GM13976 (cell line): ENCODE results near the gene MRPL38.

Experiments
- DNase-seq: peaks from one replicate; pipeline ENCODE4 v3.0.0; 2012; ENCODE audit warnings: low spot score
- CTCF ChIP-seq: IDR thresholded peaks from 2 replicates; pipeline ENCODE4 v1.5.1; 2012; ENCODE audit warnings: borderline replicate concordance, mild to moderate bottlenecking; ENCODE audit not compliant: insufficient read depth; ENCODE audit errors: extremely low read depth, missing control alignments, control extremely low read depth
- in situ Hi-C: fragments of 300-500 bp; cut with MboI; formaldehyde crosslinking; loops from one replicate; pipeline ENCODE4 v1.12.0; 2022; ENCODE audit warnings: low sequenced_read_pairs, mixed read lengths, inconsistent platforms; ENCODE audit not compliant: unreplicated experiment

The MRPL38 gene

GRCh38 chr17:75904749-75905521, at the start of gene MRPL38:
MRPL38 (minus strand) TSS chr17:75904884; CDS start chr17:75904875, 9 bp downstream.
- peak; percentile 99 for DNase-seq

DNA sequence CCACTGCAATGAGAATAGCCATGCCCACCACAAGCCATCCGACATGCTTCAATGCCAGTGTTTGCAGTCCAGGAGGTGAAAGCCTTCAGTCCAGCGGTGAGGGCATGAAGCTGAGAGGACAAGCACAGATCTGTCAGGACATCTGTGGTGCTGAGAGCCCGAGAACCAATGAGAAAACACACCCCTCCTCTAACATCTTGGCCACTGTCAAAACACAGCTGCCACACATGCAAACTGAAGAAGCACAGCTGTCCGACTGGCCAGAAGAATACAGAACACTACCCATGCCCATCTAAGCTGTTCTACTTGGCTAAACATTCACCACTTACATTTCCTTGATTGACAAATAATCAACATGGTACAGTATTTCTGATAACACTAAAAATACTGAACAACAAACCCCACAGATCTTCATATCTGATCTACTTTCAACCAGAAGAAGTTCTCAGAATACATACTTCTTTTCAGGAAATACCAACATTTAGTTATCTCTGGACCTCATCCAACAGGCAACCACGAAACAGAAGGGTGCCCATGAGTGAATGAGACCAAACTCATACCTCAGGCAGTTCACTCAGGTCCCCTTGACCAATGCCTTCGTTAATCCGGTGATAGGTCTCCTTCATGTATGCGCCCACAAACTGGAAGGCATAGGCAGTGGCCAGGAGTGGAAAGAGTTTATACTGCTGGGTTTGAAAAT, 46.3 kb upstream of the MRPL38 start:
- no peak for TF ChIP-seq CTCF
- in situ Hi-C loops: no loop called here
- DNase-seq: no peak

More at GRCh38 chr17:75904749-75905521, at the start of gene MRPL38:
- in situ Hi-C loops: loop anchor here (25.0 kb wide), 1 partner anchor 382 kb away; no protein-coding TSS in a partner anchor
- peak; percentile 94 for TF ChIP-seq CTCF

DNA sequence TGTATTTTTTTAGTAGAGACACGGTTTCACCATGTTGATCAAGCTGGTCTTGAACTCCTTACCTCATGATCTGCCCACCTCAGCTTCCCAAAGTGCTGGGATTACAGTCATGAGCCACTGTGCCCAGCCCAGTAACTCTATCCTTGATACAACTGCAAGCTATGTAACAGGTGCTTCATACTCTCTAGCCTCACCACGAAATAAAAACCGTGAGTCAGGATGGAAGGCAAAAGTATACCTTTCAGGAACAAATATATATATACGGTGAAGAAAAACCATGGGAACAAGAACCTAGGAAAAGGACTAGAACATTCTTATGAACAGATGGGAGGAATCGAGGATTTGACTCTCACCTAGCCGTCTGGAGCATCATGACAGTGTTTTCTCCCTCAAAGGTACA, 45.7 kb upstream of the MRPL38 start:
- no peak for DNase-seq
- in situ Hi-C loops: no loop called here
- TF ChIP-seq CTCF: no peak

GRCh38 chr17:75945211-75945610, 40.5 kb upstream of the MRPL38 start:
- in situ Hi-C loops: no loop called here
- DNase-seq: no peak
- no peak for TF ChIP-seq CTCF

GRCh38 chr17:75943491-75943890, 38.8 kb upstream of the MRPL38 start:
- TF ChIP-seq CTCF: no peak
- in situ Hi-C loops: no loop called here
- DNase-seq: no peak

DNA sequence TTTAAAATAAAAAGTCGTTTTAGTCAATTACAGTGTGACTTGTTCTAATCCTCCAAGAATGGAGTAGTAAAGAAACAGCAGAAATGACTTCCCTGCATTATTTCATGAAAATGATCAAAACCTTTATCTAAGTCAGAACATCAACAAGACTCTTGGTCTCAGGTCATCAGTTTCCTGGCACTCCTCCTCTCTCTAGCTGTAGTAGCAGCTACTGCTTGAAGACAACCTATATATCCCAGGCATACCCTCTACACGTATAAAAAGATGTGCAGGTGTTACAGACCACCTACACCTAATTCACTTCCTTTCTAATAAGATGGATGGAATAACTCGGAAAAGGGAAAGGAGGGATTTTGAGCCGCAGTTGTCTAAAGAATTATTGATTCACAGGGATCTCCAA, 37.8 kb upstream of the MRPL38 start:
- in situ Hi-C loops: no loop called here
- no peak for TF ChIP-seq CTCF
- no peak for DNase-seq
